Adrenal gland (tissue), 12 donors: Measurements from ENCODE around the gene AK8. TPM values are rescaled to one million over a fixed set of nuclear protein-coding genes. Genes with fewer than 3 reads are reported as not detected.
"Not testable (repeated sequence)": the region's sequence is repeated elsewhere in the genome, so short reads cannot be mapped to it uniquely, and the experiment has no call there.

Source experiments
- DNase-seq, 7 donors: peaks; one replicate each; pipeline ENCODE4 v3.0.0-alpha.2; 2019 to 2020
- H3K27ac ChIP-seq, 5 donors: fragments of 200-600 bp; sonication (generic) in 4 of 5; 1 replicate in 3 of 5; 2 replicates in 2 of 5; pipeline versions ENCODE4 v1.5.1 to v1.8.0; 2016 to 2020; ENCODE audit warnings: mild to moderate bottlenecking in 1 of 5
- H3K27me3 ChIP-seq: fragments of 200-600 bp; 2 replicates; pipeline ENCODE4 v1.8.0; 2021
- H3K36me3 ChIP-seq, 2 donors: fragments of 200-600 bp; replicated peaks in 1 of 2; 1 replicate in 1 of 2; 2 replicates in 1 of 2; pipeline versions ENCODE4 v1.5.1 to v1.8.0; 2018 to 2022
- H3K4me1 ChIP-seq, 2 donors: fragments of 200-600 bp; replicated peaks in 1 of 2; 1 replicate in 1 of 2; 2 replicates in 1 of 2; pipeline versions ENCODE4 v1.5.1 to v1.8.0; 2018 to 2021
- H3K4me3 ChIP-seq, 4 donors: fragments of 200-600 bp; sonication (generic) in 3 of 4; one replicate each; pipeline ENCODE4 v1.5.1; 2016 to 2018
- H3K9me3 ChIP-seq, 3 donors: fragments of 200-600 bp; sonication (generic) in 1 of 3; replicated peaks in 1 of 3; 1 replicate in 2 of 3; 2 replicates in 1 of 3; pipeline versions ENCODE4 v1.5.1 to v1.8.0; 2016 to 2021
- POLR2A ChIP-seq, 2 donors: fragments of 450-650 bp; IDR thresholded peaks; one replicate each; pipeline ENCODE4 v1.6.1; 2017; ENCODE audit warnings: antibody characterized with exemption in 2 of 2, mild to moderate bottlenecking in 2 of 2, moderate library complexity in 1 of 2
- WGBS, 4 donors: extraction: QIAGEN DNeasy Blood & Tissue Kit in 2 of 4; methylation state at CpG; one replicate each; pipeline versions ENCODE4 v1.1.5 to v1.1.7; 2013 to 2017; 5-methylcytosine and 5-hydroxymethylcytosine counted together
- intact Hi-C, 2 donors: fragments of 100-400 bp; cut with DNase I; formaldehyde crosslinking; loops; one replicate each; pipeline versions ENCODE4 v1.14.1 to v1.15.0; 2022 to 2023
- polyA plus RNA-seq, 3 donors: library from polyadenylated mRNA; stranded (reverse); fragments of 200-250 nt in 2 of 3; fragments of 350-450 nt in 1 of 3; fragmentation: Illumina TruSeq in 1 of 3; extraction: RNeasy Lipid Tissue Mini Kit (QIAGEN cat#74804) in 1 of 3; gene quantifications; one replicate each; pipeline ENCODE4 v1.2.3, GENCODE V29; 2013 to 2014
- total RNA-seq, 9 donors: library from RNA; depleted of rRNA in 4 of 9; stranded (reverse); fragments of >200 nt in 4 of 9; fragments of 120-200 nt in 1 of 9; fragmentation: NEBNext Ultra II Directional in 1 of 9; extraction: Animal tissue kit (Norgen Biotek cat#: 25700) in 1 of 9; gene quantifications; one replicate each; pipeline versions ENCODE4 v1.1.0 to v1.2.4, GENCODE V29; 2013 to 2023
- TF ChIP-seq, protein P1 (sequence below), 6 experiments: fragments of 450-650 bp in 4 of 6; fragments of 200-600 bp in 2 of 6; sonication (generic) in 1 of 6; IDR thresholded peaks; 1 replicate in 5 of 6; 2 replicates in 1 of 6; pipeline versions ENCODE4 v1.5.1 to v1.8.0; 2016 to 2021; ENCODE audit warnings: antibody characterized with exemption in 6 of 6, mild to moderate bottlenecking in 2 of 6, moderate library complexity in 1 of 6
- donor health status: healthy with polysubstance abuse.
- donor health status: Bipolar disorder and iron deficiency.
- donor health status: DM: yes; HTN: yes; CAD: no.
- donor health status: DM: no; HTN: no; CAD: no.
- donor health status: DM: no; HTN: no; CAD: no.
- donor health status: DM: yes; HTN: yes; CAD: no.

Gene AK8
- total and polyA plus RNA-seq, 12 donors: 0.69 to 6.0 (median 1.5) TPM

DNA sequence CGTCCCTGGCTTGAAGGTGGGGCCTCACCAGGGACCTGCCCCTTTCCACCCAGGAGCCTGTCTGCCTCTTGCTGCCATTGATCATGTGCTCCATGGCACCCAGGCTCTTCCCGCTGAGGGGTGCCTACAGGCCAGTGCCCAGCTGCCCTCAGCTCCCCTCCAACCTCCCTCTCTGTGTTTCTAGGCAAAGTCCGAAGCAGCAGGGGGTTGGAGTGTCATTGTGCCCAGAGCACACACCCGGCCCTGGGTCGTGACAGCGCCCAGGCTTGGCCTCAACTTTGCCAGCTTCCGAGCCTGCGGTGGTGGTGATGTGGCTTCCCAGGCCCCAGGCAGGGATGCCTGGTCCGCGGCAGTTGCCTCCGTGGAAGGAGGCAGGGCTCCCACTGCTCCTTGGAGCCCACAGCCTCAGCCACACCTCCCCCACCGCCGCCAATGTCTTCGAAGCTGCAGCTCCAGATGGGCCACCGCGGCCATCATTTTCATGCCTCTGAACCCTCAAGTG is 155.5 kb downstream of the AK8 start:
- intact Hi-C loops: no loop called here
- H3K27ac ChIP-seq: no peak overlapping the region
- H3K27me3 ChIP-seq: no peaks in the 10 kb centered on the region
- TF ChIP-seq, protein P1, sequence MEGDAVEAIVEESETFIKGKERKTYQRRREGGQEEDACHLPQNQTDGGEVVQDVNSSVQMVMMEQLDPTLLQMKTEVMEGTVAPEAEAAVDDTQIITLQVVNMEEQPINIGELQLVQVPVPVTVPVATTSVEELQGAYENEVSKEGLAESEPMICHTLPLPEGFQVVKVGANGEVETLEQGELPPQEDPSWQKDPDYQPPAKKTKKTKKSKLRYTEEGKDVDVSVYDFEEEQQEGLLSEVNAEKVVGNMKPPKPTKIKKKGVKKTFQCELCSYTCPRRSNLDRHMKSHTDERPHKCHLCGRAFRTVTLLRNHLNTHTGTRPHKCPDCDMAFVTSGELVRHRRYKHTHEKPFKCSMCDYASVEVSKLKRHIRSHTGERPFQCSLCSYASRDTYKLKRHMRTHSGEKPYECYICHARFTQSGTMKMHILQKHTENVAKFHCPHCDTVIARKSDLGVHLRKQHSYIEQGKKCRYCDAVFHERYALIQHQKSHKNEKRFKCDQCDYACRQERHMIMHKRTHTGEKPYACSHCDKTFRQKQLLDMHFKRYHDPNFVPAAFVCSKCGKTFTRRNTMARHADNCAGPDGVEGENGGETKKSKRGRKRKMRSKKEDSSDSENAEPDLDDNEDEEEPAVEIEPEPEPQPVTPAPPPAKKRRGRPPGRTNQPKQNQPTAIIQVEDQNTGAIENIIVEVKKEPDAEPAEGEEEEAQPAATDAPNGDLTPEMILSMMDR (IDR thresholded peaks at IDR 0.05): no peak
- TF ChIP-seq POLR2A (IDR thresholded peaks at IDR 0.05): no peak
- H3K9me3 ChIP-seq: no peaks in the 10 kb centered on the region
- no peak for DNase-seq
- no peaks in the 10 kb centered on the region for H3K36me3 ChIP-seq
- H3K4me1 ChIP-seq: no peaks in the 10 kb centered on the region
- no peak overlapping the region for H3K4me3 ChIP-seq
- WGBS, 4 donors: 78 to 90% (median 87%) methylated on average over 5 to 16 of the region's 16 CpGs

DNA sequence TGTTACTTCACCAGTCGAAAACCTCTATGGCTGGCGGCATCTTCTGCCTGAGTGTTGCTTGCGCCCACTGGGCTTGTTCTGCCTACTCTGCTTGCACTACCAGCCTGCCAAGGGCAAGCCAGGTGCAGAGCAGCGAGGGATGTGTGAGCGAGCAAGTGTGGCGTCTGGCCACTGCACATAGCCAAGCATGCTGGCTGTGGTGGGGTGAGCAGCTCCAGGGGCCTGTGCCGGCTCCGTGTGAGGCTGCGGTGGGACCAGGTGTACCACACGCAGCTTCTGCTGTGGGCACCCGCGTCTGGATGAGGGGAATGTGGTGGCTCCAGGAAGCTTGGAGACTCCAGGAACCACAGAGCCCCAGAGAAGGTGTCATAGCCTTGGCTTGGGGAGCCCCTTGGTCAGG is 156.4 kb downstream of the AK8 start:
- H3K27ac ChIP-seq: no peak overlapping the region
- no peaks in the 10 kb centered on the region for H3K27me3 ChIP-seq
- TF ChIP-seq, protein P1 (IDR thresholded peaks at IDR 0.05): no peak
- TF ChIP-seq POLR2A (IDR thresholded peaks at IDR 0.05): no peak
- H3K9me3 ChIP-seq: no peaks in the 10 kb centered on the region
- no peaks in the 10 kb centered on the region for H3K36me3 ChIP-seq
- intact Hi-C loops: no loop called here
- H3K4me3 ChIP-seq: no peak overlapping the region
- WGBS, 4 donors: 76 to 87% (median 83%) methylated on average over 6 to 12 of the region's 12 CpGs
- DNase-seq: peak in 1 of 7 donors; percentile 17
- H3K4me1 ChIP-seq: no peaks in the 10 kb centered on the region

DNA sequence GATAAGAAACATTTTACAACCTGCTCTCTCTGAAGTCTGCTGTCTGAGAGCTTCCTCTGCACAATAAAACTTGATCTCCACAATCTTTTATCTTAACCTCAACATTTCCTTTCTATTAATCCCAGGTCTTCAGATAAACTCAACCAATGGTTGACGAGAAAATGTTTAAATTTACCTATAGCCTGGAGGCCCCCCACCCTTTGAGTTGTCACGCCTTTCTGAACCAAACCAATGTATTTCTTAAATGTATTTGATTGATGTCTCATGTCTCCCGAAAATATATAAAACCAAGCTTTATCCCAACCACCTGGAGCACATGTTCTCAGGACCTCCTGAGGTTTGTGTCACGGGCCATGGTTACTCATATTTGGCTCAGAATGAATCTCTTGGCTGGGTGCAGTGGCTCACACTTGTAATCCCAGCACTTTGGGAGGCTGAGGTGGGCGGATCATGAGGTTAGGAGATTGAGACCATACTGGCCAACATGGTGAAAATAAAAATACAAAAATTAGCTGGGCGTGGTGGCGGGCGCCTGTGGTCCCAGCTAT is 159.6 kb downstream of the AK8 start:
- H3K4me1 ChIP-seq, H3K9me3 ChIP-seq, H3K27ac ChIP-seq, DNase-seq, H3K4me3 ChIP-seq, H3K36me3 ChIP-seq, H3K27me3 ChIP-seq, intact Hi-C loops: not testable (repeated sequence)
- WGBS, 4 donors: 68 to 79% (median 74%) methylated on average over 8 of the region's 8 CpGs

DNA sequence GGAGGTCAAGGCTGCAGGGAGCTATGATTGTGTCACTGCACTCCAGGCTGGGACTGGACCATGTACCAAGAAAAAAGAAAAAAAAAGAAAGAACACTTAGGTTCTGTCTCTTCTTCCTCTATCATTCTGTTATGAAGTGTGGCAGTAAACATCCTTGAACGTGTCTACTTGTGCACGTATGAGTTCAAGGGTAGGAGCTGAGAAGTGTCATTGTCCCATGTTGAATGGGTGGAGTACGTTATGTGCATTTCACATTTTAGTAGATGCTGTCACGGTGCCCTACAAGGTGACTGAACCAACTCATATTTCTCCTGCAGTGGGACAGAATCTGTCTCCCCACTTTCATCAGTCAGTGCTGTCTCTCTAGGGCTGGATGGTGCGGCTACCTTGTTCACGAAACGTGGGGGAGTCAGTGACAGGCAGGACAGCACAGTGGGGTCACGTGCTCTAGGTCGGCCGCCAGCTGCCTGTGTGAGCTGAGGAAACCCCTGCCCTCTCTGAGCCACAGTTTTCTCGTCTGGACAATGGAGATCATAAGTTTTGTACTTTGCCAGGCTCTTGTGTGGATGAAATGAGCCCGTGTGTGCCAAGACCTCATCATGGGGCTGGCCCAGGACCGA is 160.6 kb downstream of the AK8 start:
- no peak for TF ChIP-seq POLR2A (IDR thresholded peaks at IDR 0.05)
- TF ChIP-seq, protein P1 (IDR thresholded peaks at IDR 0.05): no peak
- Histone ChIP-seq H3K36me3 (no peaks in the 10 kb centered on the region), H3K27me3 (no peaks in the 10 kb centered on the region), H3K4me3 (no peak overlapping the region), H3K4me1 (no peaks in the 10 kb centered on the region), H3K9me3 (no peaks in the 10 kb centered on the region), H3K27ac (no peak overlapping the region)
- no peak for DNase-seq
- intact Hi-C loops: no loop called here
- WGBS, 4 donors: 41 to 69% (median 60%) methylated on average over 6 to 13 of the region's 13 CpGs

DNA sequence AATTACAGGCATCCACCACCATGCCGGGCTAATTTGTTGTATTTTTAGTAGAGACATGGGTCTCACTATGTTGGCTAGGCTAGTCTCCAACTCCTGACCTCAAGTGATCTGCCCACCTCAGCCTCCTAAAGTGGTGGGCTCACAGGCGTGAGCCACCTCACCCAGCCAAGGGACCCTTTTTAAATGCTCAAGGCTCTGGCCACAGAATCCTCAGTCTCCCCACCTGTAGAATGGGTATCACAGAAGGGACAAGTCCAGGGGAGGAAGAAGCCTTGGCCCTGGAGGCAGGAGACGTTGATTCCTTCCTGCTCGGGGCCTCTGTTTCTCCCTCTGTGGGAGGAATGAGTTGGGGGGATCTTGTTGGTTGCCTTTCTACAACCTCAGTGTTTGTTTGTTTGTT is 162.1 kb downstream of the AK8 start:
- Histone ChIP-seq H3K27ac (no peak overlapping the region), H3K36me3 (no peaks in the 10 kb centered on the region), H3K27me3 (no peaks in the 10 kb centered on the region), H3K4me1 (no peaks in the 10 kb centered on the region), H3K9me3 (no peaks in the 10 kb centered on the region), H3K4me3 (no peak overlapping the region)
- intact Hi-C loops: no loop called here
- WGBS, 4 donors: 70 to 83% (median 78%) methylated on average over 3 to 4 of the region's 4 CpGs
- TF ChIP-seq, protein P1 (IDR thresholded peaks at IDR 0.05): no peak
- no peak for TF ChIP-seq POLR2A (IDR thresholded peaks at IDR 0.05)
- no peak for DNase-seq
